Hepatocyte (in vitro differentiated cells): Measurements from ENCODE around the gene ABCF2. TPM values are rescaled to one million over a fixed set of nuclear protein-coding genes. Genes with fewer than 3 reads are reported as not detected.

Source experiments
- DNase-seq: peaks from one replicate; pipeline ENCODE4 v3.0.0-alpha.2; 2016; ENCODE audit warnings: low spot score
- H2AFZ ChIP-seq: fragments of 200-600 bp; sonication (generic); 2 replicates; pipeline ENCODE4 v1.6.0; 2016; ENCODE audit warnings: antibody characterized with exemption, mild to moderate bottlenecking
- H3K27ac ChIP-seq: fragments of 200-600 bp; sonication (generic); 2 replicates; pipeline ENCODE4 v1.5.1; 2016; ENCODE audit warnings: mild to moderate bottlenecking
- H3K27me3 ChIP-seq: fragments of 200-600 bp; sonication (generic); 2 replicates; pipeline ENCODE4 v1.6.1; 2016
- H3K36me3 ChIP-seq: fragments of 200-600 bp; sonication (generic); replicated peaks from 2 replicates; pipeline ENCODE4 v1.5.1; 2016; ENCODE audit warnings: low read depth; ENCODE audit not compliant: insufficient read depth
- H3K4me1 ChIP-seq: fragments of 200-600 bp; sonication (generic); 2 replicates; pipeline ENCODE4 v1.5.1; 2016; ENCODE audit warnings: mild to moderate bottlenecking, moderate library complexity; ENCODE audit not compliant: insufficient read depth
- H3K4me2 ChIP-seq: fragments of 200-600 bp; sonication (generic); 2 replicates; pipeline ENCODE4 v1.6.0; 2016
- H3K4me3 ChIP-seq: fragments of 200-600 bp; sonication (generic); 2 replicates; pipeline ENCODE4 v1.5.1; 2016; ENCODE audit warnings: mild to moderate bottlenecking
- H3K79me2 ChIP-seq: fragments of 200-600 bp; sonication (generic); 2 replicates; pipeline ENCODE4 v1.6.0; 2017; ENCODE audit warnings: mild to moderate bottlenecking
- H3K9me2 ChIP-seq: fragments of 200-600 bp; sonication (generic); replicated peaks from 2 replicates; pipeline ENCODE4 v1.6.0; 2017; ENCODE audit warnings: mild to moderate bottlenecking; ENCODE audit not compliant: insufficient read depth
- H3K9me3 ChIP-seq: fragments of 200-600 bp; sonication (generic); 2 replicates; pipeline ENCODE4 v1.5.1; 2016; ENCODE audit warnings: low read depth, mild to moderate bottlenecking
- H4K20me1 ChIP-seq: fragments of 200-600 bp; sonication (generic); 2 replicates; pipeline ENCODE4 v1.6.0; 2016; ENCODE audit warnings: mild to moderate bottlenecking; ENCODE audit not compliant: insufficient read depth, poor library complexity, severe bottlenecking
- EZH2 ChIP-seq: fragments of 200-600 bp; sonication (generic); IDR thresholded peaks from 2 replicates; pipeline ENCODE4 v1.6.1; 2016; ENCODE audit warnings: antibody characterized with exemption, mild to moderate bottlenecking, borderline replicate concordance
- EZH2phosphoT487 ChIP-seq: fragments of 200-600 bp; sonication (generic); IDR thresholded peaks from one replicate; pipeline ENCODE4 v1.6.1; 2018; ENCODE audit warnings: antibody characterized with exemption, mild to moderate bottlenecking, low read depth, moderate library complexity; ENCODE audit not compliant: unreplicated experiment, severe bottlenecking
- WGBS: methylation state at CpG from one replicate; pipeline ENCODE4 v1.1.6; 2016; ENCODE audit warnings: low lambda C conversion rate; ENCODE audit errors: missing lambda C conversion rate; 5-methylcytosine and 5-hydroxymethylcytosine counted together
- polyA plus RNA-seq: library from polyadenylated mRNA; unstranded; fragments of >200 nt; fragmentation: Nextera tagmentation; extraction: Ambion mirVana; gene quantifications from 2 replicates; pipeline ENCODE4 v1.2.1, GENCODE V29; 2016
- total RNA-seq: library from RNA; depleted of rRNA; stranded (reverse); fragments of >200 nt; gene quantifications from 2 replicates; pipeline ENCODE4 v1.2.3, GENCODE V29; 2014
- TF ChIP-seq, protein P1 (sequence below): fragments of 200-600 bp; sonication (generic); IDR thresholded peaks from 2 replicates; pipeline ENCODE4 v1.5.1; 2016; ENCODE audit warnings: antibody characterized with exemption, mild to moderate bottlenecking; ENCODE audit not compliant: poor library complexity

Gene ABCF2
- total and polyA plus RNA-seq, 2 experiments from 2014 or later, result 25.6 to 35.3 TPM

DNA sequence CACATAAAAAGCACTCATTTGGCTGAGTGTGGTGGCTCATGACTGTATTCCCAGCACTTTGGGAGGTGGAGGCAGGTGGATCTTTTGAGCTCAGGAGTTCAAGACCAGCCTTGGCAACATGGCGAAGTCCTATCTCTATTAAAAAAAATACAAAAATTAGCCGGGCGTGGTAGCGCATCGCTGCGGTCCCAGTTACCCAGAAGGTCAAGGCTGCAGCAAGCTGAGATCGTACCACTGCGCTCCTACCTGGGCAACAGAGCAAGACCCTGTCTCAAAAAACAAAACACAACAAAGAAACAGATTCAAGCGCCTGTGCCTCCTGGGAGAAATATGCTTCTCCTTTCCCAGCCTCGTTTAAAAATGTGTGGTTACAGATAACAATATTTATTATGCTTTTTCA lies 2.2 kb upstream of the ABCF2 start:
- H4K20me1 ChIP-seq, result peaks cover 13% of the 10 kb centered on the region
- H2AFZ ChIP-seq, result no peak overlapping the region
- H3K27me3 ChIP-seq, result no peaks in the 10 kb centered on the region
- TF ChIP-seq EZH2phosphoT487, result no peak
- TF ChIP-seq, protein P1, sequence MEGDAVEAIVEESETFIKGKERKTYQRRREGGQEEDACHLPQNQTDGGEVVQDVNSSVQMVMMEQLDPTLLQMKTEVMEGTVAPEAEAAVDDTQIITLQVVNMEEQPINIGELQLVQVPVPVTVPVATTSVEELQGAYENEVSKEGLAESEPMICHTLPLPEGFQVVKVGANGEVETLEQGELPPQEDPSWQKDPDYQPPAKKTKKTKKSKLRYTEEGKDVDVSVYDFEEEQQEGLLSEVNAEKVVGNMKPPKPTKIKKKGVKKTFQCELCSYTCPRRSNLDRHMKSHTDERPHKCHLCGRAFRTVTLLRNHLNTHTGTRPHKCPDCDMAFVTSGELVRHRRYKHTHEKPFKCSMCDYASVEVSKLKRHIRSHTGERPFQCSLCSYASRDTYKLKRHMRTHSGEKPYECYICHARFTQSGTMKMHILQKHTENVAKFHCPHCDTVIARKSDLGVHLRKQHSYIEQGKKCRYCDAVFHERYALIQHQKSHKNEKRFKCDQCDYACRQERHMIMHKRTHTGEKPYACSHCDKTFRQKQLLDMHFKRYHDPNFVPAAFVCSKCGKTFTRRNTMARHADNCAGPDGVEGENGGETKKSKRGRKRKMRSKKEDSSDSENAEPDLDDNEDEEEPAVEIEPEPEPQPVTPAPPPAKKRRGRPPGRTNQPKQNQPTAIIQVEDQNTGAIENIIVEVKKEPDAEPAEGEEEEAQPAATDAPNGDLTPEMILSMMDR, result no peak
- TF ChIP-seq EZH2, result no peak
- H3K4me3 ChIP-seq, result no peak overlapping the region
- peaks cover 28% of the 10 kb centered on the region for H3K4me1 ChIP-seq
- H3K27ac ChIP-seq, result no peak overlapping the region
- 97% methylated on average over 10 of the region's 10 CpGs for WGBS
- H3K79me2 ChIP-seq, result peaks cover 40% of the 10 kb centered on the region
- H3K36me3 ChIP-seq, result no peaks in the 10 kb centered on the region
- no peaks in the 10 kb centered on the region for H3K9me2 ChIP-seq
- DNase-seq, result no peak
- H3K4me2 ChIP-seq, result no peak overlapping the region
- no peaks in the 10 kb centered on the region for H3K9me3 ChIP-seq

DNA sequence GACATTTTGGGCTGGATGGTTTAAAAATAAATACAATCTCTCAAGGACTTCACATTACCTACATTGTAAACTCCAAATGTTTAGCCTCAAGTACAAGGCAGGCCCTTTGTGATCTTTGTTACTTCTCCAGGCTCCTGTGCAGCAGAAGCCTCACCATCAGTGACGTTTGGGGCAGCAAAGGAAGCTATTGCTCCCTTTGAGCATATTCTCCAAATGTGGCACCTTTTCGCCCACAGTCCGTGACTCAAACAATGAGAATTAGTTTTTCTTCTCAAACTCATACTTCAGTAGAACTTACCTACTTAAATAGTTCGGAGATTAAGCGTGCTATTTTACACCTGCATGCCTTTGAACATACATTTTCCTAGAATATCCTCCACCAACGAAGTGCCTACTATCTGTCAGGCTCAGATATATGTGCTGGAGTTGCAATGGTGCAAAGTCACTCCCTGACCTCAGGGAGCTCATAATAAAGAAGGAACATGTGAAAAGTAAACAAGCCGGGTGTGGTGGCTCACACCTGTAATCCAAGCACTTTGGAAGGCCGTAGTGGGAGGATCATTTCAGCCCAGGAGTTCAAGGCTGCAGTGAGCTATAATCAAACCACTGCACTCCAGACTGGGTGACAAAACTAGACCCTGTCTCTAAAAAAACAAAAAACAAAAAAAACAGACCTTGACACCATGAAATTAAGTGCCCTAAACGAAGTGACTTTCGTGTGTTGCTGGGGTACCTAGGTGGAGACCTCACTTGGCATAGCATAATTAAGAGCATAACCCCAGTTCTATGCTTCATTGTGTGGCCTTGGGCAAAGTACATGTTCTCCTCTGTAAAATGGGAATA lies 1.2 kb upstream of the ABCF2 start:
- Histone ChIP-seq H3K4me1 (peaks cover 20% of the 10 kb centered on the region), H4K20me1 (peaks cover 3% of the 10 kb centered on the region), H3K27ac (peak overlapping the region; percentile 66), H3K4me2 (peak overlapping the region; percentile 76), H2AFZ (peak overlapping the region; percentile 61), H3K27me3 (no peaks in the 10 kb centered on the region), H3K4me3 (peak overlapping the region; percentile 13), H3K9me2 (no peaks in the 10 kb centered on the region), H3K36me3 (no peaks in the 10 kb centered on the region), H3K79me2 (peaks cover 30% of the 10 kb centered on the region), H3K9me3 (no peaks in the 10 kb centered on the region)
- DNase-seq, result no peak
- 72% methylated on average over 10 of the region's 10 CpGs for WGBS
- TF ChIP-seq EZH2phosphoT487, result no peak
- TF ChIP-seq EZH2, result no peak
- TF ChIP-seq, protein P1, result no peak

DNA sequence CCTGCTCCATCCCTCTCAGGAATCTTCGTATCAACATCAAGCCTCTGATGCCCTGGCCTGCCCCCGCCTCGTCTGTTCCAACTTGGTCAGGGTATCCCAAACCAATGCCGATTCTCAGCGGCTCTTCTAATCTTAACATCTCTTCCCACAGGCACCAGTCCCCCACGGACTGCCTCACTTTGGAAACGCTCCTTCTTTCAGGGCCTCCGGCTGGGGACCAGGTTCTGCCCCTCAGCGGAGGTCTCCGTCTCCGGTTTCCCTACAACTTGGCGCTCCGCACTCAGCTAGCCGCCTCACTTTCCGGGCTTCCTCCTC lies 488 bp downstream of the ABCF2 start:
- Histone ChIP-seq H3K27me3 (no peaks in the 10 kb centered on the region), H3K9me2 (no peaks in the 10 kb centered on the region), H4K20me1 (no peaks in the 10 kb centered on the region), H3K79me2 (peaks cover 16% of the 10 kb centered on the region), H3K4me3 (peak overlapping the region; percentile 51), H3K9me3 (no peaks in the 10 kb centered on the region), H3K4me2 (peak overlapping the region; percentile 97), H3K4me1 (peaks cover 20% of the 10 kb centered on the region), H3K36me3 (no peaks in the 10 kb centered on the region), H2AFZ (peak overlapping the region; percentile 60), H3K27ac (peak overlapping the region; percentile 55)
- DNase-seq, result no peak
- 3% methylated on average over 15 of the region's 15 CpGs for WGBS
- TF ChIP-seq EZH2 (no peak), EZH2phosphoT487 (no peak)
- TF ChIP-seq, protein P1, result no peak
